ENCODE results near the gene ELP4. TPM values are rescaled to one million over a fixed set of nuclear protein-coding genes. Genes with fewer than 3 reads are reported as not detected.

Gene ELP4
- total RNA-seq, 6 experiments from 2014 or later = 7.3 to 16.4 (median 9.2) TPM

DNA sequence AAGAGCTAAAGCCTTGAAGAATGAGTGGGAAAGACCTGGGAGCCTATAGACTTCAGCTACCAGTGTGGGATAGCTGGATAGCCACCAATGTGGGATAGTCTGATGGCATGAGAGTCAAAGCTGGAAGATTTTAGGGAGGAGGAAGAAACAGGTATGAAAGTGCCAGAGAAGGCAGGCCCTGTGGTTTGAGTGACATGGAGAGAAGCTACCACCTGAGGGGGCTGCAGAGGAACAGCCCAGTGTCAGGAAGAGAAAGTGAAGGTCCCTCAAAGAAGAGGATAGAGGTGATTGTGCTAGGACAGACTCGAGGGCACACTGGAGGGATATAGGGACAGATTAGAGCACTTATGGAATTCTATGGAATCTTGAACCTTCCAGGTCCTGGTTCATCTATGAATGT, 324.7 kb downstream of the ELP4 start:
- H3K36me3 ChIP-seq = no peaks in the 10 kb centered on the region
- DNase-seq (no peak), ATAC-seq (no peak)
- H3K9me3 ChIP-seq = no peaks in the 10 kb centered on the region
- no peak overlapping the region for H3K4me3 ChIP-seq
- peaks cover 9 to 10% of the 10 kb centered on the region in 2 donors for H3K27me3 ChIP-seq
- no peaks in the 10 kb centered on the region for H3K4me1 ChIP-seq
- 0% methylated on average over 1 of the region's 1 CpG for WGBS (ENCODE audit: insufficient coverage, low coverage, low lambda C conversion rate, missing lambda C conversion rate)
- H3K27ac ChIP-seq = no peak overlapping the region
- intact Hi-C loops (cut with DNase I) = no loop called here
- TF ChIP-seq POLR2A (IDR thresholded peaks at IDR 0.05) (no peak), CTCF (IDR thresholded peaks at IDR 0.05) (no peak)

Other genes starting within 250 kb of the ELP4 start
- 1 to 10 TPM; 1.9 to 4.8 (median 2.6) TPM for gene DCDC1, start 140.0 kb upstream of the ELP4 start, total RNA-seq
- 10 to 100 TPM in 1 of 6 experiments, 1 to 10 TPM in 5; 3.9 to 12.4 (median 7.2) TPM for gene DNAJC24, start 139.9 kb upstream of the ELP4 start, total RNA-seq
- 10 to 100 TPM in 3 of 6 experiments, 1 to 10 TPM in 3; 5.9 to 17.9 (median 10.6) TPM for gene IMMP1L, start 145 bp upstream of the ELP4 start, total RNA-seq